ENCODE data around the gene DCP1B. TPM values are rescaled to one million over a fixed set of nuclear protein-coding genes. Genes with fewer than 3 reads are reported as not detected.

DCP1B gene
- total RNA-seq, 1 experiment from 2014 or later = 4.8 TPM

DNA sequence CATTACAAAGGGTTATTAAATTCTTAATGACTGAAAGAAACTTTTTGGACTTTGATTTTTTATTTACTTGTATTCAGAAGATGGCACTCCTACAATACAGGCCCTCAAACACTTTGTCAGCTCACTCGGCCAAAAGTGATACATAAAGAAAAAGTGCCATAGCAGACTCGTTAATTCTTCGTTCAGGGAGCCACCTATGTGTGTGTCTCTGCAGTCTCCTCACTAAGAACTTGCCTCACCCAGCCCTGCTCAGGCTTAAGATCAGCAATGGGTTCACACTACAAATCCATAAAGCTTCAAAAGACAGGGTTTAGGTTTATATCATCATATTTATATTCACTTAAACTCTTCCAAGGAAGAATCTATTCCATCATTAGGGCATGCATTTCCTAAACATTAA lies 11.5 kb downstream of the DCP1B start:
- POLR2A ChIA-PET = no interaction called here
- CTCF ChIA-PET = no interaction called here

DNA sequence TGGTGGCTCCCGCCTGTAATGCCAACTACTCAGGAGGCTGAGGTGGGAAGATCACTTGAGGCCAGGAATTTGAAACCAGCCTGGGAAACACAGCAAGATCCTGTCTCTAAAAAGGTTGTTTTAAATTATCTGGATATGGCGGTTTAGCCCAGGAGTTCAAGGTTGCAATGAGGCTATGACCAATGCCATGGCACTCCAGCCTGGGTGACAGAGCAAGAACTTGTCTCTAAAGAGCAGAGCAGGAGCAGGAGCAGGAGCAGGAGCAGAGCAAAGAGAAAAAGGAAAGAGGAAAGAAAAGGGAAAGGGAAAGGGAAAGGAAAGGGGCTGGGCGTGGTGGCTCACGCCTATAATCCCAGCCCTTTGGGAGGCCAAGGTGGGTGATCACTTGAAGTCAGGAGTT lies 15.1 kb downstream of the DCP1B start:
- Histone ChIP-seq H3K4me3 (ENCODE audit: low read depth in 2 of 2, low read length in 2 of 2) (no peak overlapping the region), H3K9me3 (ENCODE audit: control insufficient read depth, insufficient read depth, low read depth, low read length) (peaks cover 3% of the 10 kb centered on the region; the same call in 1 of the 2 replicates), H3K36me3 (ENCODE audit: control insufficient read depth, insufficient read depth, low read length) (no peaks in the 10 kb centered on the region), H3K27ac (ENCODE audit: low read length) (no peak overlapping the region), H3K4me1 (ENCODE audit: control insufficient read depth, insufficient read depth, low read length) (no peaks in the 10 kb centered on the region), H3K27me3 (ENCODE audit: control insufficient read depth, insufficient read depth, low read length) (no peaks in the 10 kb centered on the region)
- no peak for TF ChIP-seq SIN3A (IDR thresholded peaks at IDR 0.05; ENCODE audit: borderline replicate concordance, insufficient read depth, low read depth, low read length)
- TF ChIP-seq REST (IDR thresholded peaks at IDR 0.05; ENCODE audit: insufficient read depth in 1 of 2, low read depth in 2 of 2, low read length in 1 of 2) = no peak
- TF ChIP-seq TCF7L2 (IDR thresholded peaks at IDR 0.05; ENCODE audit: low read depth, low read length) = no peak
- no peak for TF ChIP-seq POLR2AphosphoS5 (IDR thresholded peaks at IDR 0.05; ENCODE audit: low read depth, low read length)
- TF ChIP-seq, protein P1, sequence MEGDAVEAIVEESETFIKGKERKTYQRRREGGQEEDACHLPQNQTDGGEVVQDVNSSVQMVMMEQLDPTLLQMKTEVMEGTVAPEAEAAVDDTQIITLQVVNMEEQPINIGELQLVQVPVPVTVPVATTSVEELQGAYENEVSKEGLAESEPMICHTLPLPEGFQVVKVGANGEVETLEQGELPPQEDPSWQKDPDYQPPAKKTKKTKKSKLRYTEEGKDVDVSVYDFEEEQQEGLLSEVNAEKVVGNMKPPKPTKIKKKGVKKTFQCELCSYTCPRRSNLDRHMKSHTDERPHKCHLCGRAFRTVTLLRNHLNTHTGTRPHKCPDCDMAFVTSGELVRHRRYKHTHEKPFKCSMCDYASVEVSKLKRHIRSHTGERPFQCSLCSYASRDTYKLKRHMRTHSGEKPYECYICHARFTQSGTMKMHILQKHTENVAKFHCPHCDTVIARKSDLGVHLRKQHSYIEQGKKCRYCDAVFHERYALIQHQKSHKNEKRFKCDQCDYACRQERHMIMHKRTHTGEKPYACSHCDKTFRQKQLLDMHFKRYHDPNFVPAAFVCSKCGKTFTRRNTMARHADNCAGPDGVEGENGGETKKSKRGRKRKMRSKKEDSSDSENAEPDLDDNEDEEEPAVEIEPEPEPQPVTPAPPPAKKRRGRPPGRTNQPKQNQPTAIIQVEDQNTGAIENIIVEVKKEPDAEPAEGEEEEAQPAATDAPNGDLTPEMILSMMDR (IDR thresholded peaks at IDR 0.05) = no peak
- in situ Hi-C loops (cut with HindIII; ENCODE audit: low pct_unique_long_range_greater_than_20kb, low sequenced_read_pairs) (no loop called here), intact Hi-C loops (cut with micrococcal nuclease; ENCODE audit: unreplicated experiment) (no loop called here)
- ATAC-seq (no peak), DNase-seq (ENCODE audit: low read depth, low spot score) (no peak)
- ChIA-PET CTCF (no interaction called here), POLR2A (no interaction called here)
- BruUV-seq (replicated peaks) = no TSS peak

More for the DNA sequence above, 11.5 kb downstream of the DCP1B start:
- no peaks in the 10 kb centered on the region for H3K27me3 ChIP-seq (ENCODE audit: control insufficient read depth, insufficient read depth, low read length)
- intact Hi-C loops (cut with micrococcal nuclease; ENCODE audit: unreplicated experiment) (no loop called here), in situ Hi-C loops (cut with HindIII; ENCODE audit: low pct_unique_long_range_greater_than_20kb, low sequenced_read_pairs) (no loop called here)
- H3K27ac ChIP-seq (ENCODE audit: low read length) = no peak overlapping the region
- no peaks in the 10 kb centered on the region; the same call in 1 of the 2 replicates for H3K9me3 ChIP-seq (ENCODE audit: control insufficient read depth, insufficient read depth, low read depth, low read length)
- ATAC-seq (no peak), DNase-seq (ENCODE audit: low read depth, low spot score) (no peak)
- no TSS peak for BruUV-seq (replicated peaks)
- H3K4me3 ChIP-seq (ENCODE audit: low read depth in 2 of 2, low read length in 2 of 2) = no peak overlapping the region
- TF ChIP-seq POLR2AphosphoS5 (IDR thresholded peaks at IDR 0.05; ENCODE audit: low read depth, low read length) = no peak
- TF ChIP-seq, protein P1 (IDR thresholded peaks at IDR 0.05) = no peak
- no peak for TF ChIP-seq TCF7L2 (IDR thresholded peaks at IDR 0.05; ENCODE audit: low read depth, low read length)
- TF ChIP-seq REST (IDR thresholded peaks at IDR 0.05; ENCODE audit: insufficient read depth in 1 of 2, low read depth in 2 of 2, low read length in 1 of 2) = no peak
- no peak for TF ChIP-seq SIN3A (IDR thresholded peaks at IDR 0.05; ENCODE audit: borderline replicate concordance, insufficient read depth, low read depth, low read length)
- no peaks in the 10 kb centered on the region for H3K4me1 ChIP-seq (ENCODE audit: control insufficient read depth, insufficient read depth, low read length)
- H3K36me3 ChIP-seq (ENCODE audit: control insufficient read depth, insufficient read depth, low read length) = no peaks in the 10 kb centered on the region
